GM19035 (cell line): Measurements from ENCODE around the gene NIPSNAP2.
"Not testable (repeated sequence)": the region's sequence is repeated elsewhere in the genome, so short reads cannot be mapped to it uniquely, and the experiment has no call there.

ENCODE experiments used
- ATAC-seq: cut with Tn5 transposase; IDR thresholded peaks from one replicate; pipeline ENCODE4 v1.9.1; 2021; ENCODE audit not compliant: unreplicated experiment

Gene NIPSNAP2

GRCh38 chr7:55975988-55976633, 11.7 kb downstream of the NIPSNAP2 start:
- ATAC-seq = no peak

- no peak for ATAC-seq
These were observed 13.4 kb downstream of the NIPSNAP2 start for GRCh38 chr7:55977831-55978230.

- no peak for ATAC-seq
These were observed 15.9 kb downstream of the NIPSNAP2 start for GRCh38 chr7:55980266-55980665.

GRCh38 chr7:55983537-55983936, 19.2 kb downstream of the NIPSNAP2 start:
- ATAC-seq = no peak

GRCh38 chr7:55992346-55992745, 28.0 kb downstream of the NIPSNAP2 start:
- ATAC-seq = no peak

GRCh38 chr7:55996856-55997500, 32.6 kb downstream of the NIPSNAP2 start:
- no peak for ATAC-seq

- no peak for ATAC-seq
These were observed 39.4 kb downstream of the NIPSNAP2 start for GRCh38 chr7:56003749-56004148.

- ATAC-seq = no peak
These were observed 42.8 kb downstream of the NIPSNAP2 start for GRCh38 chr7:56007167-56007652.

GRCh38 chr7:56007891-56008290, 43.5 kb downstream of the NIPSNAP2 start:
- ATAC-seq = no peak

GRCh38 chr7:56009695-56010094, 45.3 kb downstream of the NIPSNAP2 start:
- no peak for ATAC-seq

GRCh38 chr7:56017015-56017414, 52.6 kb downstream of the NIPSNAP2 start:
- ATAC-seq = not testable (repeated sequence)

- ATAC-seq = no peak
These were observed 55.1 kb downstream of the NIPSNAP2 start for GRCh38 chr7:56019501-56019900.

GRCh38 chr7:56023500-56023899, 59.1 kb downstream of the NIPSNAP2 start:
- no peak for ATAC-seq

GRCh38 chr7:56026538-56026937, 62.2 kb downstream of the NIPSNAP2 start:
- no peak for ATAC-seq

- ATAC-seq = no peak
These were observed 64.7 kb downstream of the NIPSNAP2 start for GRCh38 chr7:56028942-56029630.

- no peak for ATAC-seq
These were observed 66.0 kb downstream of the NIPSNAP2 start for GRCh38 chr7:56030340-56030739.

GRCh38 chr7:56031556-56031955, 67.2 kb downstream of the NIPSNAP2 start:
- ATAC-seq = not testable (repeated sequence)

GRCh38 chr7:56032578-56032977, 68.2 kb downstream of the NIPSNAP2 start:
- ATAC-seq = not testable (repeated sequence)

GRCh38 chr7:56033671-56034432, 69.5 kb downstream of the NIPSNAP2 start:
- peak; percentile 95 for ATAC-seq

GRCh38 chr7:56040730-56041129, 76.3 kb downstream of the NIPSNAP2 start:
- ATAC-seq = no peak

GRCh38 chr7:56045758-56046157, 81.4 kb downstream of the NIPSNAP2 start:
- not testable (repeated sequence) for ATAC-seq
